Eye (tissue), 1 donor: Measurements from ENCODE around the gene C9orf43.
A peak's percentile ranks its signal among the peaks of the same experiment; 100 is the strongest.
"Not testable (repeated sequence)": the region's sequence is repeated elsewhere in the genome, so short reads cannot be mapped to it uniquely, and the experiment has no call there.

Experiments used
- DNase-seq: peaks from one replicate; pipeline ENCODE4 v3.0.0-alpha.2; 2015

C9orf43 gene

DNA sequence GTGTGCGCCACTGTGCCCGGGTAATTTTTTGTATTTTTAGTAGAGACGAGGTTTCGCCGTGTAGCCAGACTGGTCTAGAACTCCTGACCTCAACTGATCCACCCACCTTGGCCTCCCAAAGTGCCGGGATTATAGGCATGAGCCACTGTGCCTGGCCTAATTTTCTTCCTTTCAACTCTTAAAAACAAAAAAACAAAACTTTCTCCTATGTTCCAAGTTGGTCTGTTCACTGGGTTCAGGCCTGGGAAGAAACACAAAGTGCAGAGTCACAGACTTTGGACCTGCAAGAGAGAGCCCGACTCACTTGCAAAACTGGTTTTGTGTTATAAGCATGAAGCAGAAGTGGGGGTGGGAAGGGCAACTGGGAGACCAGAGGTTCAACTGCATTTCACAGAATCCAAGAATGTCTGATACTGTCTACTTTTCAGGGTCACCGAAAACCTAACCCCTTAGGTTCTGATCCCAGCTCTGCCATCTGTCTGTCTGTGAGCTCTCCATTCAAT, 28.6 kb upstream of the C9orf43 start:
- DNase-seq, result no peak

DNA sequence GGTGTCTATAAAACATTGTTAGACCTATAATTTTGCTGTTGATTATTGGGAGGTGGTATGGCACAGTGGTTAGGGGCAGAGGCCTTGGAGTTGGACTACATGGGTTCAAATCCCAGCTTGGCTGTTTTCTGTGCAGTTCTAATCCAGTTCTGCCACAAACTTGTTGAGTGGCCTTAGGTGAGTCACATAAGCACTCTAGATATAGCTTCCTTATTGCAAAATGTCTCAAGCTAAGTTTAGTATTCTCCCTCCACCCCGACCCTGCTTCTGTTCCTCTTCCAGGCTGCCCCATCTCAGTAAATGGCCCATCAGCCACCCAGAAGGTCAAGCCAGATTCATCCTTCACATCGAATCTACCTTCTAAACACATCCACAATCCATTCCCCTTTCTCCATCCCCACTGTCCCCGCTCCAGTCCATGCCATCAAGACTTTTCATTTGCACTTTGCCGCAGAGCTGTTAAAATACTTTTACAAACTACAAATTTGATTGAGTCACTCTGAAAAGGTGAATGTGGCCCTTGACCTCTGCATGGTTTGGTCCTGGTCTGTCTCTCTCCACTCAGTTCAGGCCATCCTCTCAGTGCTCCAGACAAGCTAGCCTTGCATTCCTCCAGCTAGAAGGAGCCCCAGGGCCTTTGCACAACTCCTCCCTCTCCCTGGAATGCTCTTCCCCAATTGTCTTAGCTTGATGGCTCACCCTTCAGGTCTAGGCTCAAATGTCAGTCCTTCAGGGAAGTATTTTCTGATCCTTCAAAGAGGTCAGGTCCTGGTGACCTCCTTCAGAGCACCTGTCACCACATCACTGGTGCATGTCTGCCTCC, 23.8 kb upstream of the C9orf43 start:
- no peak for DNase-seq

DNA sequence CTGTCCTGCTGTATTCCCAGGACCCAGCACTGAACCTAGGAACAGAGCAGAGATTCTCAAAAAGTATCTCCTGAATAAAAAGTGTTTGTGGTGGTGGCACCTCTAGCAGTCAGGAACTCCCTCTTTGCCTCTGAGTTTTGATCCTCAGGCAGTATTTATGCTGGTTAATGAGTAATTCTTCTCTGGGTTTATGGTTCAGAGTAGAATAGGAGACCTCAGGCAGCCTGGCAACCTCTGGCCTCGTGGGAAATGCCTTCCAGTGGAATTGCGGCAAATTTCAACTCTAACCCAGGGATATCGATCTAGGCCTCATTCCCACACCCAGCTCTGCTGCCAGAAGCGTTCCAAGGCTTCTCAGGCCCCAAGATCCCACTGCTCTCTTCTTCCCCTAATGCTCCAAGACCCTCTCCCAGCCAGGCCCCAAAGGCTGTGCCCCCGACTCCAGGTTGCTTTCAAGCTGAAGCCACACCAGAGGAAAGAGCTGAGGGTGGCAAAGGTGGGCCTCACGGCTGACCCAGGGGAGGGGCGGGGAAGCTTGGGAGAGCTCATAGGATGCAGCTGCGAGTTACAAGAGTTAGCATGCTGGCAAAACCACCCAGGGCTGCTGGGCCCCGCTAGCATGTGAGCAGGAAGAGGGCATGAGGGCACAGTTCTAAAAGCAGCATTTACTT, 22.9 kb upstream of the C9orf43 start:
- no peak for DNase-seq

DNA sequence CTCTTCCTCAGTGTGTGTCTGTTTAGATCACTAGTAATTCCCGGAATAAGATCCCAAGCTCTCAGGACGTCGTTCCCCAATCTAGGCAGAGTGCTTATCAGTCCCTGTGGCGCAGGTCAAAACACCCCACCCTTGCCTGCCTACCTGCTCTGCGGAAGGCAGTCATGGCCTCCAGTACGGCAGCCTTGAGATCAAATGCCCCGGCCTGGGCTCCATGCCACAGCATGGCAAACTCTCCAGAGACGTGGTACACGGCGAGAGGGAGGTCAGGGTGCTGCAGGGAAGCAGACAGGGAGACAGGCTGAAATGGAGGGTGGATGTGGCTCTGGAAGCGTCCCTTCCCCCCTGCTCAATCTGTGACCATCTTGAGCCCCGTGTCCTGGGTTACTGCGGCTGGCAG, 21.7 kb upstream of the C9orf43 start:
- no peak for DNase-seq

DNA sequence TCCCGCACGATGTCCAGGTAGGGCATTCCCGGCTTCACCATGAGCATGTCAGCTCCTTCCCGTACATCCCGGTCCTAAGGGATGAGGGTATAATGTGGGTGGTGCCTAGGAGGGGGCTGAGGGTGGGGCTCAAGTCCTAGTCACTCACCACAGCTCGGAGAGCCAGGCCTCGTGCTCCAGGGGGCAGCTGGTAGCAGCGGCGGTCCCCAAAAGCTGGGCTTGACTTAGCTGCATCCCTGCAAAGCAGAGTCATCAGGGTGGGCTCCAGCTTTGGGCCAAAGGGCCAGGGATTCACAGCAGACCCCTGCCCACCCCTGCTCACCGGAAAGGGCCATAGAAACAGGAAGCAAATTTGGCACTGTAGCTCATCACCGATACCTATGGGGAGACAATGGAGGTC, 21.1 kb upstream of the C9orf43 start:
- DNase-seq, result no peak

DNA sequence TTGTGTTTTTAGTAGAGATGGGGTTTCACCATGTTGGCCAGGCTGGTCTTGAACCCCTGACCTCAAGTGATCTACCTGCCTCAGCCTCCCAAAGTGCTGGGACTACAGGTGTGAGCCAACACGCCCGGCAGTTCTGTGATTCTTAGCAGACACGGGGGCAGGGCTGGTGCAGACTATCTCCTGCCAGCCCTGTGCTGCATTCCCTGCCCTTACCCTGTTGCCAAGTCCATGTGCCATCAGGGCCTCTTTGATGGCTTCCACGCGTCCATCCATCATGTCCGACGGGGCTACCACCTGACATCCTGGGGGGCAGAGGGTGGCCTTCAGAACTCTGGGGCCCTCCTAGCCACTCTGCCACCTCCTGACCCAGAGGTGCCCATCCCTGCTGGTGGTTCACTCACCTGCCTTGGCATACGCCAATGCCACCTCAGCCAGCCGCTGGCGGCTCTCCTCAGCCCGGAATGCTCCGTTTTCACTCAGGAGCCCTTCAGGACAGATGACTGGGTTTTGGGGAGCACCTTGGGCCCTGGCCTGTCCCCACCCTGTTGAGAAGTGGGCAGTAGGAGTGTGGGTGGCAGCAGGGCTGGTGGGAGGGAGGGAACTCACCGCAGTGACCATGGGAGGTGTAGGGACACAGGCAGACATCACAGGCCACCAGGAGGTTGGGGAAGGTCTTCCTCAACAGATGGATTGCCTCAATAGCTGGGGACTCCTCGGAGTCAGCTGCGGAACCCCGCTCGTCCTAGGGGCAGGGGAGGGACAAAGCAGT, 20.2 kb upstream of the C9orf43 start:
- no peak for DNase-seq

DNA sequence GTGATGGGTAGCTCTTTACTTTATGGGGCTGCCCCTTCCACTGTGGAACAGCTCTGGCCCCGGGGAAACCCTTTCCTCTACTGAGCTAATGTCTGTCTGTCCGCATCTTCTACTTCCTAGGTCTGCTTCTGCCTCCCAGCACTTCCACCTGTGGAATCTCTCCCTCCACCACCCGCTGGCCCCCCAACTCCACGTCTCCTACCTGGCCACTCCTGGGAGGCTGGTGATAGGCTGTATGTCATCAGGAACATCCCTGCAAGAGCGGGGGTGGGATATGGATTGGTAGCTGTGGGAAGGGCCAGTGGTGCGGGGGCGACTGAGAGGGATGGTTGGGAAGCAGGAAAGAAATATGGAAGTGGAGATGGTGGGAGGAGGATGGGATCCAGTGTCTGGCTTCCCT, 18.6 kb upstream of the C9orf43 start:
- DNase-seq, result no peak

DNA sequence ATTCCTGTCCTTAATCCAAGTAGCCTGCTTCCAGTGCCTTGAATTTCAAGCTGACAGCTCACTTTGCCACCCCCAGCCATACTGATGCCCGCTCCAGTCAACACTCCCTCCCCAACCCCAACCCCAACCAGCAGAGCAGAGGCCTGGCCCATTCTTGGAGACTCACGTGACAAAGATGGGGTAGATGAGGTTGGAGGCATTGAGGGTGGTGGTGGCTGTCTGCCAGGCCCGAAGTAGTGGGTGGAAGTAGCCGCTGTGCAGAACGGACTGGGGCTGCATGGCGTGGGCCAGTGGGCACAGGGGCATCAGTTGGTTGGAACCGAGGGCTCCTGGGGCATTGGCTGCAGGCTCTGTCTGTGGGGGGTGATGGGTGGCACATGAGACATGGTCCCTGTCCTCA, 17.3 kb upstream of the C9orf43 start:
- no peak for DNase-seq

DNA sequence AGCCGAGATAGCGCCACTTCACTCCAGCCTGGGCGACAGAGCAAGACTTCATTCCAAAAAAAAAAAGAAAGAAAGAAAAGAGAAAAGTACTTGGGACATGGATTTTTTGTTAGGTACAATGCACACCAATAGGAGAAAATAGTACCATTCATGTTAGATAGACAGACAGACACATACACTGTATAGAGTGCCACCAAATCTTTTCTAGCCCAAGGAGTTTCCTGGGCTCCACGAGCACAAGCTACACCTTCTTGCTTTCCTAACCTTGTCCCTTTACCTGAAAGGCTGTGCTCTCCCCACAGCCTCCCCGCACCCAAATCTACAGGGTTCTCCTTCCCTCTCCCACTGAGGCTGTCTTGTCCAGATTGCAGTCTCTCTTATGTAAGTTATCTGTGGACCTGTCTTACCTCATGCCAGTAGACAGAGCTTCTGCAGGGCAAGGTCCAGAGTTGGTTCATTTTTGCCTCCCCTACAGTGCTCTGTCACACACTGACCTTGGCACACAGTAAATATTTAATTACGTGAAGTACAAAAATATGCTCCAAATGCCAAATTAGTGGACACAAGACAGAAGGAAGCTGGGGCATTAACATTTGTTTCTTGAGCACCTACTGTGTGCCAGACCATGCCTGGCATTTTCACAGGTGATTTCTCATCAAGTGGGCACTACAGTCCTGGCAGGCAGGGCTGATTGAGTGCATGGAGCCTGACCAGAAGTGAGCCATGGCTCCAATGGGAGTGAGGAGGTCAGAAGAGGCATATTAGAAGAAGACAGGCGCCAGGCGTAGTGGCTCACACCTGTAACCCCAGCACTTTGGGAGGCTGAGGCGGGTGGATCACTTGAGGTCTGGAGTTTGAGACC, 15.3 kb upstream of the C9orf43 start:
- DNase-seq, result no peak

DNA sequence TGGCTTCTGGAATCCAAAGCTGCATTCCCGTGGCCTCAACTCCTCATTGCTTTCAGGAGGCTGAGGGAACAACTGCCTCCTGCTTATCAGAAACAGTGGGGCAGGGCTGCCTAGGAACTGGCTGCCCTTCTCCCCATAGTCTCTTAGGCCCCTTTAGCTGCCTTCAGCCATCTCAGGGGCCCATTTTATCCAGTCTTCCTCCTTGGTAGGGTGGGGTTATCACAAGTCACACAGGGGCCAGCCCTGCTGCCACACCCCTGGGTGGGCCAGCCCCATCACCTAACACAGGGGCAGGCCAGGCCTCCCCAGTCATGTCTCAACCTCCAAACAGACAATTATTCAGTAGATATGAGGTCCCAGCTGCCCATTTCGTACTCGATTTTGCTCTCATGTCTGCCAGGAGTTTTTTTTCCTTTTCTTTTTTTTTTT, 13.3 kb upstream of the C9orf43 start:
- DNase-seq, result no peak

DNA sequence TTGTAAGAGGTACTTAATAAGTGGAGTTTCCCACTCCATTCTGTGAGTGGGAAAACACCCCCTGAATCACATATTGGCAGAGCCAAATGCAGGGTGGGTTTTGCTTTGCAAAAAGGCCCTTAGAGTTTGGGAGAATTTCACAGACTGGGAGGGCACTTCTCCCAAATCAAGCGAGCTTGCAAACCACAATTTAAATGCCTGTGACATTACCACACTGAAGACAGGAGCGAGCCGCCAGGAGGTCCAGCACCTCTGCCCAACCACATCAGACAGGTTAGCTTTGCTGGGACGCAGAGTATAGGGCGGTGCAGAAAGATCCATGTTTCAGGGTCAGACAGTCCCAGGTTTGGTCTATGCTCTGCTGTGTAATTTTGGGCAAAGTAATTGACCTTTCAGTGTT, 11.8 kb upstream of the C9orf43 start:
- no peak for DNase-seq

DNA sequence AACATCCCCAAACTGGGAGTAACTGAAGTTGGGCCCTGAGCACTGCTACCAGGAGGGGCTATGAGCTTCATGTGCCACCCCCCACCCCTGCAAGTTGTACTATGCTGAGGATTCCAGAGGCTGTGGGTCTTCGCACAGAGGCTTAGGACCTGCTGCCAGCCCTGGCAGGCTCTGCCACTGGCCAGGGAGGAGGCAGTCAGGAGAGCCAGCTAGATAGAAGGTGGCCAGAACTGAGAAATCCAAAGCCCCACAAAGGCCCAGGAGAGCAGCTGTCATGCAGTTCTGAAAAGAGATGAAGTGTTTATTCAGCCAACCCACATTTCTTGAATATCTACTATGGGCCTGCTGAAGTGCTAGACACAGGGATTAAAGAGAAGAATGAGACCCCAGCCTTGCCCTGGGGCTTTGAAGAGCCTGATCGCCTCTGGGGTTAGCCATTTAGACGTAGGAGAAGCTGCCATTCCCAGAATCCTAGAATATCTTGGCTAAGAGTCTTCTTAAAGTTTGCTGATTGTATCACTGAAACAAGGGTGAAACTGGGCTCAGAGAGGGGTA, 10.8 kb upstream of the C9orf43 start:
- DNase-seq, result no peak

DNA sequence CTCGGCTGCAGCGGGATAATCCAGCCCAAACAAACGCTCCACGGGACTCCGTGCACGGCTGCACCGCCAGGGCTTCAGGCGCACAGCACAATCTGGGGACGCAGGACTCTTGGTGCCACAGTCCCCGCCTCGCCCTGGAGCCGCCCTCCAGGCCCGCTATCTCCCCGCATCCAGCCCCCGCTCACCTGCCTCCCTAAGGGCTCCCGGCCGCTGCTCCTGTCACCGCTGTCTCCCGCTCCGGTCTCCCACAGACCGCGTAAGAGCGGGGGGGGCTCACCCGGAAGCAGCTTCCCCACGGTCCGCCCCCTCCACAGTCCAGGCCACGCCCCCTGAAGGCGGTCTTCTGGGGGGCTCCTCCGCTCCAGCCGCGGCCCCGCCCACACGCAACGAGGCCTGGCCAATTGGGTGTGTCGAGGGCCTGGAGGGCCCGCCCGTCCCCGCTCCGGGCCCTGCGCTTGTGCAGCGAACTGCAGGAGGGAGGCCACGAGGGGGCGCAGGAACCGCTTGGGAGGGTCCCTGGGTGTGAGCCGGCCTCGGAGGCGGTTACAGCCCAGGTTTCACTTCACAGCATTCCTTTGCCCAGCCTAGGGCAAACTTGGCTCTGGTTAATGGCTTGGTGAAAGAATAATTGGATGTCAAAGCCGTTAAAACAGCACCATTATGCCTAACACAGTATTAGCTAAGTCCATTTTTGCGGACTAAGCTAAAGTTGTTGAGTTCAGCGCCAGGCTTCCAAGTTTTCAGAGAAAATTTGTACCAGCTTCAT, 9.3 kb upstream of the C9orf43 start, which contains the start of gene ALAD:
ALAD (minus strand) TSS at position 258 of the 766 bp plus-strand sequence. CDS start 7,725 bp downstream, outside the sequence.
- DNase-seq, result peak; percentile 99

DNA sequence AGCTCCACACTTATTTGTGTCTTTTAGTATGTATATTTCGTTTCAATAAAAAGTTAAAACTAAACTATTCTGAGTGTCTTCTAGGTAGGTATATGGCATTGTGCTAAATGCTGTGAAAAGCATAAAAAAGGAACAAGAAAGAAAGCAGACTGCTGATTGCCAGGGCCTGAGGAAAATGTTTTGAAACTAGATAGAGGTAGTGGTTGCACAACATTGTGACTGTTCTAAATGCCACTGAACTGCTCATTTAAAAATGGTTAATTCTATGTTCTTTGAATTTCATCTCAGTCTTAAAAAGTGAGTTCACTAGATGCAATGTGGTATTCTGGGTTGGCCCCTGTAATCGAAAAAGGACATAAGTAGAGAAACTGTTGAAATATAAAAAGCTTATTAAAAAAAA, 6.9 kb upstream of the C9orf43 start:
- no peak for DNase-seq

DNA sequence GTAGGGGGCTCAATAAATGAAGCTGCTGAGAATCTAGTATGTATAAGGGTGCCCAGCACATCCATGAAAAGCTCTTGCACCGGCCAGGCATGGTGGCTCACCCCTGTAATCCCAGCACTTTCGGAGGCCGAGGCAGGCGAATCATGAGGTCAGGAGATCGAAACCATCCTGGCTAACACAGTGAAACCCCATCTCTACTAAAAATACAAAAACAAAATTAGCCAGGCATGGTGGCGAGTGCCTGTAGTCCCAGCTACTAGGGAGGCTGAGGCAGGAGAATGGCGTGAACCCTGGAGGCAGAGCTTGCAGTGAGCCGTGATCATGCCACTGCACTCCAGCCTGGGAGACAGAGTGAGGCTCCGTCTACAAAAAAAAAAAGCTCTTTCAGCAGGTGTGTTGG, 4.2 kb upstream of the C9orf43 start:
- DNase-seq, result not testable (repeated sequence)

DNA sequence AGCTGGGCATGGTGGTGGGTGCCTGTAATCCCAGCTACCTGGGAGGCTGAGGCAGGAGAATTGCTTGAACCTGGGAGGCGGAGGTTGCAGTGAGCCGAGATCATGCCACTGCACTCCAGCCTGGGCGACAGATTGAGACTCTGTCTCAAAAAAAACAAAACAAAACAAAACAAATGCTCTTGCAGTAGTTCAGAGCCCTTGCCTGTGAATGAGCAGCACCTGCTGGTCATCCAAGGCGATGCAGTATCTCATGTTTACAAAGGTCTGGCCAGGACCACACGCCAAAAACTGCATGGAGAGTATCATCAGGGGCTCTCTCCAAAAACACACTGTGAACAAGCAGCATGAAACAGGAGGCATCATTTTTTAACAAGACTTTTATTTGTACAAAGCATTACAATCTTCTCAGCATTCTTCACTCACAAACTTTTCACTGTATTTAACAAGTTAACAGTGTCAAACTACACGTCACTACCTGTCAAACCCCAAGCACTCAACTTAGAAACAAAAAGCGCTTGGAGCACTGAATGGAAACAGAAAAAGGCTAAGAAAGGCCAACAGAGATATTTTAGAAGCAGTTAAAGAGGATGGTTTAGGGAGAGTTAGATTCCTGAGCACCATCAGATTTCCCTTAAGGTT, 3.6 kb upstream of the C9orf43 start:
- DNase-seq, result peak; percentile 76

DNA sequence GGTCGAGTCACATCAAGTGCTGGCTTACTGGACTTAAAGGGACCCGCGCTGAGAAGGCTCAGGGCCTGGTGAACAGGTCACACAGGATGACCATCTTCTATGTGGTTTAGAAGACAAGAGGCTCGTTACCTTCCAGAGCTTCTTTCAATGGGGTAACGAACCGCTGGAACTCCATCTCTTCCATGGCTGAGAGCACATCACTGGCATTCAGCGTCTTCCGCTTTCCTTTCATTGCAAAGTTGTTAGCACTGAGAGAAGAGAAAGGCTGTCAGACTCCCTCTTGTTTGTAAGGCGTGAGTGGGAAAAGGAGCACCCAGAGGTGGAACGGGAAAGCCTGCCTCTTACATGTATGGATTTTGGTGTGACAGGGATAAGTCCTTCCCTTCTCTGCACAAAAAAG, 1.1 kb upstream of the C9orf43 start:
- DNase-seq, result no peak

DNA sequence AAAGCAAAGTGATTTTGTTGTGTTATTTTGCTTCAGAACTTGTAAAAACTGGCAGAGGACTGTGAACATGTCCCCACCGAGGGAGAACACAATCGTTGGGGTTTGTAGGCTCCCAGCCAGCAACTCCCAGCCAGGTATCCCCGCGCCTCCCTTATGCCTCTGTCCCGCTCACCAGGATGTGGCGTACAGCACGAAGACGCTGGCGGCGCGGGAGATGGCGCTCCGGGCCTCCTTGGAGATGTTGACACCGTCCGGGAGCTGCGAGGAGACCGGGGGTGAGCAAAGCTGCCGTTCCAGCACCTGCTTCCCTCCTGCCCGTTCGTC, 702 bp upstream of the C9orf43 start:
- DNase-seq, result no peak

DNA sequence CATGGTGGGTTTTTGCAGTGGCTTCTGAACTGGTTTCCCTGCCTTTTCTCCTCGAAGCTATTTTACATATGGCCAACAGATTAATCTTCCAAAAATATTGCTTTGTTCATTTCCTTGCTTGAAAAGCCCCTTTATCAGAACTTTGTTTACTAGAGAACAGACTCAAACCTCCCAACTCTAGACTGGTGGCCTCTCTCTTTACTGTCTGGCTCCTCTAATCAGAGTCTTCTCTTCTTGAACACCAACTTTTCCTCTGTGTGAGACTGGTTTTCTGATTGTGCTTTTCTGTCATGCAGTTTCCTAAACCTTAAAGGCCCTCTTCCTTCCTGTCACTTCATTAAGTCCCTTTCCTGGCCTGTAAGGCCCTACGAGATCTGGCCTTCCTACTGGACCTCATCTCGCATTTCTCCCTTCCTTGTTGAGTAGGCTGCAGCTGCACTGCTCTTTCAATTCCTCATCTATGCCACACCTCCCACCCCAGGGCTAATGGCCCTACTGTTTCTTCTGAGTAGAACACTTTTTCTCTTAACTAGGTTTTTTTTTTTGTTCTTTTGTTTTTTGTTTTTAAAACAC, 5.7 kb downstream of the C9orf43 start:
- DNase-seq, result no peak

DNA sequence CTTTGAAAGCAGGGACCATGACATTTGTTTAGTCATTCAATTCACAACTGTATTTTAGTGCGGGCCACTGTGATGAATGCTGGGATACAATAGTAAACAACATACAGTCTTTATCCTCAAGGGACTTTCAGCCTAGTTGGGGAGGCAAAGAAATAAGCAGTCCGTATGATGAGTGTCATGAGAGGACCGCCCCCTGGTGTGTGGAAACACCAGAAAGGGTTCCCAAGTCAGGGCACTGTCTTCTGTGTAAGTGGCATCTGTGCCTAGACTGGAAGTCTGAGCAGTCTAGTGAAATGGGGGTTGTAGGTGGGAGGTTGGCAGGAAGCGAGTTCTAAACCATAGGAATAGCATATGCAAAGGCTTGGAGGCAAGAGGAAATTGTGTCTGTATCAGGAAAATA, 6.8 kb downstream of the C9orf43 start:
- DNase-seq, result no peak

DNA sequence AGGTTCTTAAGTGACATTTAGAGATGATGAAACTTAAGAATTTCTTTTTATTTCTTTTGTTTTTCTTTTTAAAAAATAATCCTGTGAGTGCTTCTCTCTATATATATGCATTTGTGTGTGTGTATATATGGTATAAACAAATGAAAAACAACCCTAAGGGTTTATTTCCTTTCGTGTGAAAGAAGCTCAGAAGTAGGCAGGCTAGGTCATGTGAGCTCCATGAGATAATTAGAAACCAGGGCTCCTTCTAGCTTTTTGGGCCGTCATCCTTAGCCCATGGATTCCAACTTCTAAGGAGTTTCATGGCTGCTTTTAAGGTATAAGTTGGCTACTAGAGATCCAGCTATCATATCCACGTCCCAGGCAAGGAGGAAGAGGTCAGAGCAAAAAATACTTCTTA, 11.2 kb downstream of the C9orf43 start:
- DNase-seq, result no peak
